Stimulated activated CD4-positive, alpha-beta T cell treated with anti-CD3 and anti-CD28 coated beads, TNF-alpha, amount 100 ng/mL, for 24 hours (primary cell): Measurements from ENCODE around the gene SHISAL1.

Experiments
- DNase-seq, 3 experiments: peaks; one replicate each; pipeline ENCODE4 v3.0.0-alpha.2; 2020; ENCODE audit warnings: low read depth in 3 of 3

SHISAL1 gene

GRCh38 chr22:44312766-44313165 is at the start of gene SHISAL1:
Gene SHISAL1 (minus strand): TSS chr22:44312951. CDS start chr22:44300945, 12,006 bp downstream.
- DNase-seq = no peak

DNA sequence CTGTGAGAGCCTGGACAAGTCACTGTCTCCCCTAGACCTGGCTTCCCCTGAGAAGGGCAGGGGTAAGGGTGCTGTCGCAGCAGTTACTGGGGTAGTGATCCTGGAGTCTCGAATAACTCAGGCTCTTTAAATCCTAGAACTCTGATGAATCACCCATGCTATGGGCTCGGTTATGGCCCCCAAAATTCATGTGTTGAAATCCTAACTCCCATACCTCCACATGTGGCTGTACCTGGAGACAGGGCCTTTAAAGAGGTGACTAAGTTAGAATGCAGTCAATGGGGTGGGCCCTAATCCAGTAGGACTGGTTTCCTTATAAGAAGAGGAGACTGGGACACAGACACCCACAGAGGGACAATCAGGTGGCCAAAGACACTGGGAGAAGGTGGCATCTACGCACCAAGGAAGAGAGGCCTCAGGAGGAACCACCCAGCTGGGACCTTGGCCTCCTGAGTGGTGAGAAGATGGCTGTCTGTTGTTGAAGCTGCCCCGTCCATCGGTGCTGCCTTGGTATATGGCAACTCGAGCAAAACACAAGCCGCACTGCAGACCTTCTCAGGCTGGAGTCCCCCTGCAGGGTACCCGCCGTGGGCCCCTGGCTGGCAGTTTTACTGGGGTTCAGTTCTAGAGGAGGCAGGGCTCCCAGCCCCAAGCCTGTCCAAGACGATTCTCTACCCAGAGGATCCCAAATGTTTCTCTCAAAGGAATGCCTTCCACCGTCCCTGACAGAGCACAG is 48.8 kb upstream of the SHISAL1 start:
- no peak for DNase-seq

GRCh38 chr22:44360668-44361381 is 48.1 kb upstream of the SHISAL1 start:
- DNase-seq = no peak

GRCh38 chr22:44360306-44360667 is 47.5 kb upstream of the SHISAL1 start:
- no peak for DNase-seq

- no peak for DNase-seq
Observed at GRCh38 chr22:44359496-44360110, 46.9 kb upstream of the SHISAL1 start.

GRCh38 chr22:44358709-44359440 is 46.1 kb upstream of the SHISAL1 start:
- DNase-seq = no peak

DNA sequence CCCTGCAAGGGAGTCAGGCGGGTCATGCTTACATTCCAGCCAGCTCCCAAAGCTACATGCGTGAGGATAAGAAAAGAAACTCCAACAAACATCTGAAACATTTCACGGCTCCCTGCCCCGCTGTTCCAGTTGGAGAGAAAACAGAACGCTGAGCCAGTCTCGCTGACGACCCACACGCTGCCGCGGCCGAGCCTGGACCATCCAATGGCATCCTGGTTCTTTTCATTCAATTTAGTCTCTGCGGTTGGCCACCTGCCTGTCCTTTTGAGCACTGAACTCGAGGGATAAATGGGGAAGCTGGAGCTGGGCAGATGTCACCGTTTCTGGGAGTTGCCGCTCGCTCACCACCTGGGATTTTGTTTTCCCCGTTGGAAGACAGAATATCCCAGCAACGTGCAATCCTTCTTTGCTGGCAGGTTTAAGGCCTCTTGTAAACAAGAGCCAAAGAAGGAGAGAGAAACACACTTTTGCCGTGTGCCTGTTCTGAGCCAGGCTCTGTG is 45.3 kb upstream of the SHISAL1 start:
- DNase-seq = no peak

DNA sequence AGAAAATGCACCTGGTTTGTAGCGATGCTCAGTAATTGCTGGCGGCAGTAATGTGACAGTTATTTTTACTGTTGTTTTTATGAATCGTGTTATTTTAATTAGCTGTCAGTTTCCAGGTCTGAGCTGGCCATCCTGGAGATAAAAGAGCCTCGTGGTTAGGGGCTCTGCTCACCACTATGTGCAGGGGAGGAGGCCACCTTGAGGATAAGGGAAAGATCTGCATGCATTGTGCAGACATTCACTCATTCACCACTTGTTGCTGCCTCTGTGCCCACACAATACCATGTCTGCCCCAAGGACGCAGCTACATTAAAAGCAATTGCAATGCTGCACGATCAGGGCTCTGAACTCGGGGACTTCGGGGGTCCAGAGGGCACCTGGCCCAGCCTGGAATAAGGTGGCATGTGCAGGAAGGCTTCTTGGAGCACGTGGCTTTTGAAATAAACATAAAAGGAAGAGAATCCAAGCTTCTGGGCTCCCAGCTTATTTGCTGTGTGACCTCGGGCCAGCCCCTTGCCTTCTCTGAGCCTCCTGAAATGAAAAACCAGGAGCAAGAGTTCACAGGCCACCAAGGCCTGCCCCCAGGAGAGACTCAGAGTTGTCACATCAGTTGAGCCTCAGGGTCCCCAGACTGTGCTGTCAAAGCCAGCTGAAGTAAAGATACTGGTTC is 44.7 kb upstream of the SHISAL1 start:
- DNase-seq = no peak

GRCh38 chr22:44355716-44356070 is 42.9 kb upstream of the SHISAL1 start:
- no peak for DNase-seq

- no peak for DNase-seq
Observed at GRCh38 chr22:44354288-44354687, 41.5 kb upstream of the SHISAL1 start.

DNA sequence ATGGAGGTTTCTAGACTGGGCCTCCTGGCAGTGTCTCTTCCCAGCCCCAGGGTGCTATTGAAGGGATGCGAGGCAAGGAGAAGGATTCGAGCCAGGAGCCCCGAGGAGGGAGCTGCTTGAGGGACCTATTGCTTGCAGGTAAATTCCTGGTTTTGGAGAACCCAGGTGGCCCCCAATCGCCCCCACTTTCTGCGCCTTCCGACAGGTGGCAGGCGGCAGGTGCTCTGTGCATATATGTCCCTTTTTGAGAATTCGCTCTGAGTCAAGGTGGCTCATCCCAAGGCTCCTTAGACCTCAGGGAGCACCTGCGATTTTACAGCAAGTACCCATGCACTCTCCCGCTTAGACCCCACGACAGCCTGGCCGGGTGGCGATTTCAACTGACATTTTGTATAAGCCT is 40.3 kb upstream of the SHISAL1 start:
- no peak for DNase-seq

DNA sequence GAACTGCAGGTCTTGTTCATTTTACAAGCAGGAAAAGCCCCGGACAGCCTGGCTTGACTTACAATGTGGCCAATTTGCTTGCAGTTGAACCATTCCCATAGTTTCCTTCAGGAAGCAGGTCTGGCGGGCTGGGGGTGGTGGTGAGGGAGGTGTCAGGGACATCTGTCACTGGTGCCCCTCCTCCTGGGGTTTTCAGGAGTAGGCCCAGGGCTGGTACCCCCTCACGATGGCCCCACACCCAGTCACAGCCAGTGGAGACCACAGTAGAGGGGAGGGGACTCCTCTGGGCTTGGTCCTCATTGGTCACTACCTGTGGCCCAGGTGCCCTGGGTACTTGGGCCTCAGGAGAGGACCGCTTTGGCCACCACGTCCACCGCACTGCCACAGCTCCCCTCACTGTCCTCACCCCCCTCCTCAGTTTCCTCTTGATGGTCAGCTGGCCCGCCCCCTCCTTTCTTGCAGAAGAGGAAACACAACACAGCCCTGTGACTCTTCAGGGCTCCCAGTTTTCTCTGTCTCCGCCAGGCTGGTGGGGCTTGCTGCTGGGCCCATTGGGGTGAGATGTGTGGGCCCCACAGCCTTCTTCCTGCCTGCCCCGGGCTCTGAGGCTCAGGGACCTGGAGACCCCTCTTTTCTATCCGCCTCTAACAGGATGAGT is 39.8 kb upstream of the SHISAL1 start:
- no peak for DNase-seq

- peak in 1 of 3 experiments; percentile 47 for DNase-seq
Observed at GRCh38 chr22:44351685-44352377, 39.1 kb upstream of the SHISAL1 start.

DNA sequence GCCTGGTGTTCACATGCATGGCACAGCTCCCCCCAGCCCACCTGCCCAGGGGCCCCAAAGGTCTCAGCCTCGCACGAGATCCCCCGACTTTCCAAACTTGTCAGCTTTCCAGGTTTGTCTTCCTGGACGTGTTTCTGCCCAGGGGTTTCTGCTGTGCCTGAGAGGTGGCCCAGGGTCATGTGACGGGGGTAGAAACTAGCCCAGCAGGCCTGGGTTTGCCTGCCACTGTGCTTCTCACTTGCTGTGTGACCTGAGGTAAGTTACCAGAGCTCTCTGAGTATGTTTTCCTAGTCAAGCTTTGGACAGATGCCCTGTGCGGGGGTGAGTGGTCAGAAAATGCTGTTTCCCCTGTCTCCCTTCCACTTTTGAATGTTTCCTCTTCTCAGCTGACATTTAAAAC is 38.3 kb upstream of the SHISAL1 start:
- DNase-seq = no peak

GRCh38 chr22:44349594-44349993 is 36.8 kb upstream of the SHISAL1 start:
- no peak for DNase-seq

DNA sequence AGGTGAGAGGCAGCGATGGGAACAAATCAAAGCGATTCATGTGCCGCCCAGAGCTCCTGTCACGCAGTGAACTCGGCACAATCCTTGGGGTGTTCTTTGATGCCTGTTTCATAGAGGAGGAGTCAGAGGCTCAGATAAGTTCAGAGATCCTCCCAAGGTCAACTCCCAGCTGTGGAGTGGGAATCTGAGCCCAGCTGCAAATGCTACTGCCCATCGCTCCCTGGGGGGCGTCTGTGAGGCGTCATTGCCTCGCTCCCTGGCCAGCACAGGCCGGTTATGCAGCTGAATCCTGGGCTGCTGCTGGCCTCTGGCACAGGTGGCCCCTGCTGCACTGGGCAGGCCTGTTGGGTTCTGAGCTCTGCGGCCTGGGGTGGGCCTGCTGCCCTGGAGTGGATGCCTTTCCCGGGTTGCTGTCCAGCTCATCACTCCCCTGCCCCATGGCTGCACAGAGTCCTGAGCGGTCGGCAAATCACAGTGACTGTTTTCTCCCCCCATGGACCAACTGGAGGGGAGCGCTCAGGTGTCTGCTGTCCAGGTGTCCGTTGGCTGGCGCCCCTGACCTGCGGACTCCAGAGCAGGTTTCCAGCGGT is 36.3 kb upstream of the SHISAL1 start:
- DNase-seq = no peak

GRCh38 chr22:44347549-44347948 is 34.8 kb upstream of the SHISAL1 start:
- no peak for DNase-seq

- no peak for DNase-seq
Observed at GRCh38 chr22:44347080-44347479, 34.3 kb upstream of the SHISAL1 start.

DNA sequence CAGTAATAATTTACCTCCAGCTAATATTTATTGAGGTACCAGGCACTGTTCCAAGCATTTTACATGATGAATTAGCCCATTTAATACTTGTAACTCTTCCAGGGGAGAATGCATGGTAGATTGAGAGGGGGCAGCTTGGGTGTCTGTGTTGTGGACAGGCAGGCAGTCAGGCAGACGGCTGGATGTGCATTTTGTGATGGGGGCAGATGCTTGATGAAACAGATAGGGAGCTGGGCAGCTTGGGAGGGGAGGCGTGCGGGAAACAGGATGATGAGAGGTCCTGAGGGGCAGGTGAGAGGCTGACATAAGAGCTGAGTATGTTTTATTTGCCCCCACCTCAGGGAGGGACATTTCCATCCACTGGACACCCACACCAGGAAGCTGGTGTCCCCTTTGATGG is 33.1 kb upstream of the SHISAL1 start:
- no peak for DNase-seq

- DNase-seq = no peak
Observed at GRCh38 chr22:44344407-44344806, 31.7 kb upstream of the SHISAL1 start.
